GM23338 (cell line): ENCODE data around the gene RALGPS1.

Experiments used
- CREB1 ChIP-seq: fragments of 250-450 bp; sonication (Bioruptor Pico); IDR thresholded peaks from 2 replicates; pipeline ENCODE4 v1.5.0; 2020; ENCODE audit warnings: low read depth, mild to moderate bottlenecking, moderate library complexity
- EZH2 ChIP-seq: fragments of 200-600 bp; sonication (generic); IDR thresholded peaks from one replicate; pipeline ENCODE4 v1.8.0; 2017; ENCODE audit warnings: antibody characterized with exemption, mild to moderate bottlenecking, low read depth; ENCODE audit not compliant: unreplicated experiment
- EZH2phosphoT487 ChIP-seq: fragments of 200-600 bp; sonication (generic); IDR thresholded peaks from one replicate; pipeline ENCODE4 v1.8.1; 2018; ENCODE audit warnings: antibody characterized with exemption; ENCODE audit not compliant: unreplicated experiment
- NANOG ChIP-seq: IDR thresholded peaks from 2 replicates; pipeline ENCODE4 v1.6.1; 2016; ENCODE audit warnings: antibody characterized with exemption, borderline replicate concordance
- POLR2AphosphoS5 ChIP-seq: IDR thresholded peaks from 2 replicates; pipeline ENCODE4 v1.6.1; 2016; ENCODE audit warnings: antibody characterized with exemption, low read depth
- TF ChIP-seq, protein P1 (sequence below), 2 experiments: fragments of 200-600 bp in 1 of 2; sonication (generic) in 1 of 2; conservative IDR thresholded peaks; 2 replicates each; pipeline versions ENCODE4 v1.5.1 to v1.6.1; 2016 to 2017; ENCODE audit warnings: antibody characterized with exemption in 2 of 2, low read depth in 2 of 2, mild to moderate bottlenecking in 2 of 2, moderate library complexity in 1 of 2
- TF ChIP-seq, protein P2 (sequence below): IDR thresholded peaks from one replicate; pipeline ENCODE4 v1.6.1; 2018; ENCODE audit warnings: antibody characterized with exemption; ENCODE audit not compliant: unreplicated experiment

DNA sequence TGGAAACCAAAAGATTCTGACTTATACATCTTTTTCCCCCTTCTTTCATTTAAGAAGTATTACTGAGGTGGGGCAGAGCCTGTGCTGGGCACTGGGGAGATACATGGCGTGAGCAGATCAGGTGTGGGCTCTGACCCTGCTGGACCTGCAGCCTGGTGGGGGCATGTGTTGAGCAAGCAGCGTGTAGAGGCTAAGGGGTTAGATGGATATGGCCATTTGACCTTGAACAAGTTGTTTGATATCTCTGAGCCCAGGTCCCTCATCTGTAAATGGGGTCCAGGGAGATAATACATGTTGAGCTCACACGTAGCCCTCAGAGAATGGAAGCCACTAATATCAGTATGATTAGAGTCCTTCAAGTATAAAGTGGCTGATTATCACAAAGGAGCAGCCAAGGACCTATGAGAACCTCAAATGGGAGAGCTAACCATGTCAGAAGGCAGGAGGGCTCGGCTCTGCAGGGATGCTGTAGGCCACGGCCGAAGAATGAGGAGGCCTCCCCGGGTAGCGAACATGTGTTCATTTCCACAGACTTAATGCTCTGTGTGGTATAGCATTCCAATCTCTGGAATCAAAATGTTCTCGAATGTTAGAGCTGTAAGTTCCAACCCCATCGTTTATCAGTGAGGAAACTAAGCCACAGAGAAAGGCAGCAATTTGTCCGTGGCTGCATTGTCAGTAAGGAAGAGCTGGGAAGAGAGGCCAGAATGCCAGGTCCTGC lies 223.2 kb downstream of the RALGPS1 start:
- TF ChIP-seq, protein P1, sequence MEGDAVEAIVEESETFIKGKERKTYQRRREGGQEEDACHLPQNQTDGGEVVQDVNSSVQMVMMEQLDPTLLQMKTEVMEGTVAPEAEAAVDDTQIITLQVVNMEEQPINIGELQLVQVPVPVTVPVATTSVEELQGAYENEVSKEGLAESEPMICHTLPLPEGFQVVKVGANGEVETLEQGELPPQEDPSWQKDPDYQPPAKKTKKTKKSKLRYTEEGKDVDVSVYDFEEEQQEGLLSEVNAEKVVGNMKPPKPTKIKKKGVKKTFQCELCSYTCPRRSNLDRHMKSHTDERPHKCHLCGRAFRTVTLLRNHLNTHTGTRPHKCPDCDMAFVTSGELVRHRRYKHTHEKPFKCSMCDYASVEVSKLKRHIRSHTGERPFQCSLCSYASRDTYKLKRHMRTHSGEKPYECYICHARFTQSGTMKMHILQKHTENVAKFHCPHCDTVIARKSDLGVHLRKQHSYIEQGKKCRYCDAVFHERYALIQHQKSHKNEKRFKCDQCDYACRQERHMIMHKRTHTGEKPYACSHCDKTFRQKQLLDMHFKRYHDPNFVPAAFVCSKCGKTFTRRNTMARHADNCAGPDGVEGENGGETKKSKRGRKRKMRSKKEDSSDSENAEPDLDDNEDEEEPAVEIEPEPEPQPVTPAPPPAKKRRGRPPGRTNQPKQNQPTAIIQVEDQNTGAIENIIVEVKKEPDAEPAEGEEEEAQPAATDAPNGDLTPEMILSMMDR (conservative IDR thresholded peaks at IDR 0.05; ENCODE audit: low read depth in 2 of 2) = no peak
- TF ChIP-seq CREB1 (CRISPR knock-in tag) (no peak), EZH2 (no peak), NANOG (no peak), EZH2phosphoT487 (no peak), POLR2AphosphoS5 (no peak)
- TF ChIP-seq, protein P2, sequence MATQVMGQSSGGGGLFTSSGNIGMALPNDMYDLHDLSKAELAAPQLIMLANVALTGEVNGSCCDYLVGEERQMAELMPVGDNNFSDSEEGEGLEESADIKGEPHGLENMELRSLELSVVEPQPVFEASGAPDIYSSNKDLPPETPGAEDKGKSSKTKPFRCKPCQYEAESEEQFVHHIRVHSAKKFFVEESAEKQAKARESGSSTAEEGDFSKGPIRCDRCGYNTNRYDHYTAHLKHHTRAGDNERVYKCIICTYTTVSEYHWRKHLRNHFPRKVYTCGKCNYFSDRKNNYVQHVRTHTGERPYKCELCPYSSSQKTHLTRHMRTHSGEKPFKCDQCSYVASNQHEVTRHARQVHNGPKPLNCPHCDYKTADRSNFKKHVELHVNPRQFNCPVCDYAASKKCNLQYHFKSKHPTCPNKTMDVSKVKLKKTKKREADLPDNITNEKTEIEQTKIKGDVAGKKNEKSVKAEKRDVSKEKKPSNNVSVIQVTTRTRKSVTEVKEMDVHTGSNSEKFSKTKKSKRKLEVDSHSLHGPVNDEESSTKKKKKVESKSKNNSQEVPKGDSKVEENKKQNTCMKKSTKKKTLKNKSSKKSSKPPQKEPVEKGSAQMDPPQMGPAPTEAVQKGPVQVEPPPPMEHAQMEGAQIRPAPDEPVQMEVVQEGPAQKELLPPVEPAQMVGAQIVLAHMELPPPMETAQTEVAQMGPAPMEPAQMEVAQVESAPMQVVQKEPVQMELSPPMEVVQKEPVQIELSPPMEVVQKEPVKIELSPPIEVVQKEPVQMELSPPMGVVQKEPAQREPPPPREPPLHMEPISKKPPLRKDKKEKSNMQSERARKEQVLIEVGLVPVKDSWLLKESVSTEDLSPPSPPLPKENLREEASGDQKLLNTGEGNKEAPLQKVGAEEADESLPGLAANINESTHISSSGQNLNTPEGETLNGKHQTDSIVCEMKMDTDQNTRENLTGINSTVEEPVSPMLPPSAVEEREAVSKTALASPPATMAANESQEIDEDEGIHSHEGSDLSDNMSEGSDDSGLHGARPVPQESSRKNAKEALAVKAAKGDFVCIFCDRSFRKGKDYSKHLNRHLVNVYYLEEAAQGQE = no peak
